ENCODE measurements around the gene TNFRSF13B.
"Not testable (repeated sequence)": the region's sequence is repeated elsewhere in the genome, so short reads cannot be mapped to it uniquely, and the experiment has no call there.

Gene TNFRSF13B

DNA sequence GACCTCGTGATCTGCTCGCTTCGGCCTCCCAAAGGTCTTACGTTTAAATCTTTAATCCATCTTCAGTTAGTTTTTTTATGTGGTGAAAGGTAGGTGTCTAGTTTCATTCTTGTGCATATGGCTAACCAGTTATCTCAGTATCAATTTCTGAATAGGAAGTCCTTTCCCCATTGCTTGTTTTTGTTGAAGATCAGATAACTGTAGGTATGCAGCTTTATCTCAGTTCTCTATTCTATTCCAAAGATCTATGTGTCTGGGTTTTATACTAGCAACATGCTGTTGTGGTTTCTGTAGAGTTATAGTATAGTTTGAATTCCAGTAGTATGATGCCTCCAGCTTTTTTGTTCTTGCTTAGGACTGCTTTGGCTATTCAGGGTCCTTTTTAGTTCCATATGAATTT, 65.2 kb downstream of the TNFRSF13B start:
- no peak for DNase-seq

DNA sequence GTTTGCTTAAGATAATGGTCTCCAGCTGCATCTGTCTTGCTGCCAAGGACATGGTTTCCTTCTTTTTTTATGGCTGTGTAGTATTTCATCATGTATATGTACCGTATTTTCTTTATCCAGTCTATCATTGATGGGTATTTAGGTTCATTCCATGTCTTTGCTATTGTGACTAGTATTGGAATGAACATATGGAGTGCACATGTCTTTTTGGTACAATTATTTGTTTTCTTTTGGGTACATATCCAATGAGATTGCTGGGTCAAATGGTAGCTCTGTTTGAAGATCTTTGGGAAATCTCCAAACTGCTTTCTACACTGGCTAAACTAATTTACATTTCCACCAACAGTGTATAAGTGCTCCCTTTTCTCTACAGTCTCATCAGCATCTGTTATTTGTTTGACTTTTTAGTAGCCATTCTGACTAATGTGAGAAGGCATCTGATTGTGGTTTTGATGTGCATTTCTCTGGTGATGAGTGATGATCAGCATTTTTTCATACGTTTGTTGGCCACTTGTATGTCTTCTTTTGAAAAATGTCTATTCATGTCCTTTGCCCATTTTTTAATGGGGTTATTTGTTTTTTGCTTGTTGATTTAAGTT, 66.2 kb downstream of the TNFRSF13B start:
- no peak for DNase-seq

DNA sequence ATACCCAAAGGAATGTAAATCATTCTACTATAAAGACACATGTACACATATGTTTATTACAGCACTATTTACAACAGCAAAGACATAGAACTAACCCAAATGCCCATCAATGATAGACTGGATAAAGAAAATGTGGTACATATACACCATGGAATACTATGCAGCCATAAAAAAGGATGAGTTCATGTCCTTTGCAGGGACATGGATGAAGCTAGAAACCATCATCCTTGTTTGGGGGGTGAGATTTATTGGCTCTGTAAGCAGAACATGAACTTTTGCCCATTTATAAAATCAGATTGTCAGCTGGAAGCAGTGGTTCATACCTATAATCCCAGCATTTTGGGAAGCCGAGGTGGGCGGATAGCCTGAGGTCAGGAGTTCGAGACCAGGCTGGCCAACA, 68.8 kb downstream of the TNFRSF13B start:
- not testable (repeated sequence) for DNase-seq

DNA sequence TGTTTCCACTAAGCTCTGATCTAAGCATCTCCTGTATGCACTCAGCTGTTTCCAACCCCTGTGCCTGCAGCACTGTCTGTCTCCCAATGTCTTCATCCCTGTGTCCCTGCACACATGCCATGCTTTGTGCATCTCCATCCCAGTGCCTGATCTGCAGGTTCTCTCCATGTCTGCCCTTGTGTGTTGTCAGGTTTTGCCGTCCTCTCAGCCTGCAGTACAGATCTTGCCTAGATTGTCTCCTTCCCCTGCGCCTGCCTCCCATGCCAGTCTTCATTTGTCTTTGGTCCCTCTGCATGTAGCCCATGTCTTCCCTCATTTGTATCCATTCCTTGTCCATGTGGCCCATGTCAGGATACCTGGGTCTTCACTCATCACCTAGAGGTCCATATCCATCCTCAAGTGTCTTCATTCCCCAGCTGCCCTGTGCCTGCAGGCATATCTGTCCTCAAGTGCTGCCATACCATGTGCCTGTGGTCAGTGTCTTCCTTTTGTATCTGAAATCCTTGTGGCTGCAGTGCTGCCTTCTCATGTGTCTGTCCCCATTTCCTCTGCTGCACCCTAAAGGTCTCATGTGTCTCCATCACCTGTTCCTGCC, 71.5 kb downstream of the TNFRSF13B start:
- no peak for DNase-seq

DNA sequence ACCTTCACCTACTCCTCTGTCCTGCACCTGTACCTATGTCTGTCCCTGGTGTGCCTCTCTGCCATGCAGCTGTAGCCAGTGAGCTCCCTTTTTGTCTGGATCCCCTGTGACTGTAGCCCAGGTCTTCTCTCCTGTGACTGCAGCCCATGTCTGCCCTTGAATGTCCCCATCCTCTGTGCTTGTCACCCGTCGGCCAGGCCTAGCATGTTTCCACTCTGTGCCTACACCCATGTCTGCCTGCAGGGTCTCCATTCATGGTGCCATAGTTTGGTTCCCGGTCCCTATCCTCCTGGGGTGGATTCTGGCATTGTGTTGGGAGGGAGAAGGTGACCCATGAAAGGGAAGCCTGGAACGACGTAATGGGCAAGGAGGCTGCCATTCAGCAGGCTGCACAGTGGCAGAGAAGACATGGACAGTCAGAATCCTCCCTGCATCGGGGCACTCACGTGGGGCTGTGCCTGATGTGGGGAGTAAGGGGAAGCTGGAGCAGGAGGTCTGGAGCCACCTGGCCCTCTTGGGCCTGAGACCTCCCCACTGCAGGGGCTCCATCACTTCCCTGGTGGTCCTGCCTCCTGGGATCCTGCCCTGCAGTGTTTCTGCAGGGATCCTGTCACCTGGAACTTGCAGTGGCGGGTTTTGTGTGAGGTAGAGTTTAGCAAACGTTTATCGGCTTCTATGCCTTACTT, 74.6 kb downstream of the TNFRSF13B start:
- DNase-seq = not testable (repeated sequence)

DNA sequence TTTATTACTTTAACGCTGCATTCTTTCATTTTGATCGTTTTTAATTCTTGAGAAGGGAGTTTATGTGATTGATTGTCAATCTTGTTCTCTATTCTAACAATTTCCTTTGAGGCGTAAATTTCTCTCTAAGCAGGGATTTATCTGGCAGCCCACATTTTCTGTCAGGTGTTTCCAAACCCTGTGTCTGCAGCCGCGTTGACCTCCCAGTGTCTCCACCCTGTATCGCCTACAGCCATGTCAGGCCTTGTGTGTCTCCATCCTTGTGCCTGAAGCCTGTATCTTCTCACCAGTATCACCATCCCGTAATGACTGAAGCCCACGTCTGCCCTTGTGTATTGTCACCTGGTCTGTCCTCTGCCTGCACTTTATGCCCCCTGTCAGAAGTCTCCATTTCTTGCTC, 75.7 kb downstream of the TNFRSF13B start:
- DNase-seq = not testable (repeated sequence)

DNA sequence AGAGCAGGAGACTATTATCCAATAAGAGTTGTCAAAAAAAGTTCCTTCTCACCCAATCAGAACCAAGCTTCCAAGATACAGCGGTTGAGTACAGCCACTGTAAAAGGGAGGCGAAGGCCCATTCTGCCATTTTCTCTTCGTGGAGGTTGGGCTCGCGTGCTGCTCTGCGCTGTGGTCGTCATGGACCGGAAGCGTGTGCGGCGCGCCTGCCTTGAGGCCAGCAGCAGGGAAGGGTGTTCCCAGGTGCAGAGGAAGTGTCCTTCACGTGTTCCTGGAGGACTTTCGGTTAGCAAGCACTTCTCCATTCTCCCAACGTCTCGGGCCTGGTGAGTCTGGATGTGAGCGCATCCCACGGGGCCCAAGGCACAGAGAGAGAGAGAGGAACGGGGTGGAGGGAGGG, 78.4 kb downstream of the TNFRSF13B start:
- not testable (repeated sequence) for DNase-seq

DNA sequence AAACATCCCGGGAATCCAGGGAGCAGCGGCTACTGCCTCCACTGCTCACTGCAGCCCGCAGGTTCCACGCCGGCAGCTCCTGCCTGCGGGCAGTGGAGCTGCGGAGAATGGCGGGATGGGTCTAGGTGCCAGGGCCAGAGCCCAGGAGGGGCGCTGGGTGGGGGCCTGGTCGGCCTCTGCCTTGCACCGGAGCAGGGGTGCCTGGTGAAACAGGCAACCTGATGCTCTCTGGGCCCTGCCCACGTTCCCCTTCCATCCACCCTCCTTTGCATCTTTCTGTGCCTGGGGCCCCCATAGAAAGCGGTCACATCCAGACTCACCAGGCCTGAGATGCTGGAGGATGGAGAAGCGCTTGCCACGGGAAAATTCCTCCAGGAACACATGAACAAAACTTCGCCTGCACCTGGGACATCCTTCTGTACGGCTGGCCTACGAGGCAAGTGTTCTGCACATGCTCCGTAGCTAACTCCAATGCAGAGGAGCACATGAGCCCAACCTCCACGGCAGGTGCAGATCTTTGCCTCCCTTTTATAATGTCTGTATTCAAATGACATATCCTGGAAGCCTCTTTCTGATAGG, 79.0 kb downstream of the TNFRSF13B start:
- DNase-seq = not testable (repeated sequence)

DNA sequence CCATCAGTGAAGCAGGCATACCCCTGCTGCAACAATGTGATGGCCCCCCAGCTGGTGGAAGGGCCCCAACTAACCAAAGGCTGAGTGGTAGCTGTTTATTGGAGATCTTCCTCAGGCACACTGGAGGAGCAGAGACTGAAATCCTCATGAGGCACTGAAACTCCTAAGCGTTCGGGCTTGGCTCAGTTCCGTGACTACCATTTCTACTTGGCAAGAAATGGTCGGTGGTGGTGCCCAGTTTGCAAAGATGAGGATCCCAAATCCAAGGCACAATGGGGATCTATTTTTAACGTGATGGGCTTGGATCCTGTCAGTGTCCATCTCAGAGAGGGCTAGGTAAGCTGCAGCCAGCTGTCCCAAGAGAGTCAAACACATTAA, 82.8 kb downstream of the TNFRSF13B start:
- DNase-seq = no peak
